IMR-90 (cell line): ENCODE data around the gene CTSL. TPM values are rescaled to one million over a fixed set of nuclear protein-coding genes. Genes with fewer than 3 reads are reported as not detected.

Source experiments
- ATAC-seq: fragments of 200-7000 bp; cut with Tn5 transposase; 2 replicates; pipeline ENCODE4 v1.9.1; 2020; ENCODE audit warnings: low read depth, mild to moderate bottlenecking, moderate library complexity
- BruUV-seq: library from RNA; stranded (reverse); fragments of 400-500 nt; replicated peaks from 2 replicates; lab custom pipeline; 2021; lab: Mats Ljungman, UMichigan
- CTCF ChIA-PET: fragments of 300-600 bp; formaldehyde crosslinking; extraction: SDS; loops from one replicate; lab custom pipeline; 2021; ENCODE audit warnings: antibody characterized with exemption; lab: Yijun Ruan, JAX
- POLR2A ChIA-PET: fragments of 300-600 bp; sonication (Branson Sonifier 250); formaldehyde crosslinking; loops from one replicate; lab custom pipeline; 2022; ENCODE audit warnings: antibody characterized with exemption; ENCODE audit not compliant: unreplicated experiment; lab: Charles Lee
- DNase-seq: peaks from one replicate; pipeline ENCODE4 v3.0.0; 2013
- H2AFZ ChIP-seq: replicated peaks from 2 replicates; pipeline ENCODE3; 2013; ENCODE audit warnings: low read length, mild to moderate bottlenecking; ENCODE audit not compliant: poor library complexity
- H2AK5ac ChIP-seq: 2 replicates; pipeline ENCODE4 v1.6.1; 2013; ENCODE audit warnings: low read depth, low read length, inconsistent platforms
- H2AK9ac ChIP-seq: replicated peaks from 2 replicates; pipeline ENCODE3; 2013; ENCODE audit warnings: mild to moderate bottlenecking, low read depth, low read length, moderate library complexity; ENCODE audit not compliant: poor library complexity
- H2BK120ac ChIP-seq: 2 replicates; pipeline ENCODE4 v1.6.1; 2013; ENCODE audit warnings: low read depth, low read length, inconsistent platforms
- H2BK15ac ChIP-seq: 3 replicates; pipeline ENCODE4 v1.6.1; 2013; ENCODE audit warnings: low read depth, low read length, inconsistent platforms
- H2BK20ac ChIP-seq: 2 replicates; pipeline ENCODE4 v1.6.1; 2013; ENCODE audit warnings: low read depth, mild to moderate bottlenecking, inconsistent platforms, low read length, moderate library complexity
- H2BK5ac ChIP-seq: 2 replicates; pipeline ENCODE4 v1.6.1; 2013; ENCODE audit warnings: mild to moderate bottlenecking, low read depth, low read length, inconsistent platforms; ENCODE audit not compliant: poor library complexity, severe bottlenecking
- H3K14ac ChIP-seq: replicated peaks from 2 replicates; pipeline ENCODE4 v1.6.1; 2013; ENCODE audit warnings: low read depth, low read length, inconsistent platforms
- H3K18ac ChIP-seq: 2 replicates; pipeline ENCODE4 v1.6.1; 2013; ENCODE audit warnings: low read depth, low read length, control low read depth
- H3K23ac ChIP-seq: 2 replicates; pipeline ENCODE4 v1.6.1; 2013; ENCODE audit warnings: low read depth, low read length, inconsistent platforms
- H3K27ac ChIP-seq: 2 replicates; pipeline ENCODE4 v1.5.1; 2013; ENCODE audit warnings: mild to moderate bottlenecking, control low read depth, low read length; ENCODE audit not compliant: insufficient read depth
- H3K27me3 ChIP-seq: 2 replicates; pipeline ENCODE4 v1.6.1; 2013; ENCODE audit warnings: low read length; ENCODE audit not compliant: control insufficient read depth, insufficient read depth
- H3K36me3 ChIP-seq: 2 replicates; pipeline ENCODE4 v1.6.1; 2013; ENCODE audit warnings: low read length, mixed read lengths; ENCODE audit not compliant: control insufficient read depth, insufficient read depth
- H3K4ac ChIP-seq: 2 replicates; pipeline ENCODE4 v1.6.1; 2013; ENCODE audit warnings: low read depth, low read length, inconsistent platforms
- H3K4me1 ChIP-seq: 2 replicates; pipeline ENCODE4 v1.6.1; 2013; ENCODE audit warnings: low read length, mixed read lengths; ENCODE audit not compliant: control insufficient read depth, insufficient read depth
- H3K4me2 ChIP-seq: 2 replicates; pipeline ENCODE4 v1.6.1; 2013; ENCODE audit warnings: low read depth, mild to moderate bottlenecking, control low read depth, low read length, moderate library complexity
- H3K4me3 ChIP-seq: 2 replicates; pipeline ENCODE4 v1.5.1; 2013; ENCODE audit warnings: low read depth, mild to moderate bottlenecking, control low read depth, low read length, moderate library complexity; ENCODE audit not compliant: insufficient read depth
- H3K56ac ChIP-seq: 2 replicates; pipeline ENCODE4 v1.6.1; 2013; ENCODE audit warnings: low read length, inconsistent platforms; ENCODE audit not compliant: insufficient read depth; ENCODE audit errors: extremely low read depth
- H3K79me1 ChIP-seq, 2 experiments: 2 replicates each; pipeline ENCODE4 v1.6.1; 2013; ENCODE audit warnings: low read length in 2 of 2, inconsistent platforms in 1 of 2, low read depth in 1 of 2
- H3K9ac ChIP-seq: 2 replicates; pipeline ENCODE4 v1.6.1; 2013; ENCODE audit warnings: low read depth, low read length, control low read depth
- H3K9me1 ChIP-seq: 2 replicates; pipeline ENCODE4 v1.6.1; 2013; ENCODE audit warnings: low read length, inconsistent platforms; ENCODE audit not compliant: insufficient read depth
- H3K9me3 ChIP-seq: 2 replicates; pipeline ENCODE4 v1.6.1; 2013; ENCODE audit warnings: low read length; ENCODE audit not compliant: control insufficient read depth, insufficient read depth
- H4K20me1 ChIP-seq: 2 replicates; pipeline ENCODE4 v1.6.1; 2013; ENCODE audit warnings: low read length, inconsistent platforms; ENCODE audit not compliant: insufficient read depth
- H4K5ac ChIP-seq: 2 replicates; pipeline ENCODE4 v1.6.1; 2013; ENCODE audit warnings: mild to moderate bottlenecking, low read depth, low read length, control low read depth
- H4K8ac ChIP-seq, 2 experiments: 2 replicates each; pipeline ENCODE4 v1.6.1; 2013; ENCODE audit warnings: low read depth in 2 of 2, low read length in 2 of 2, control low read depth in 1 of 2, inconsistent platforms in 1 of 2
- H4K91ac ChIP-seq: 2 replicates; pipeline ENCODE4 v1.6.1; 2013; ENCODE audit warnings: low read depth, low read length, inconsistent platforms; ENCODE audit not compliant: insufficient read depth
- BHLHE40 ChIP-seq: fragments of 150-350 bp; IDR thresholded peaks from 2 replicates; pipeline ENCODE4 v1.6.1; 2016; ENCODE audit warnings: mild to moderate bottlenecking, low read depth, low read length
- CEBPB ChIP-seq: IDR thresholded peaks from 2 replicates; pipeline ENCODE4 v1.6.1; 2012; ENCODE audit warnings: low read depth, low read length, improper control_type of control experiment
- CTCF ChIP-seq: conservative IDR thresholded peaks from 2 replicates; pipeline ENCODE4 v1.5.1; 2012; ENCODE audit warnings: mild to moderate bottlenecking, low read depth, low read length, improper control_type of control experiment
- FOS ChIP-seq: fragments of 150-350 bp; IDR thresholded peaks from 2 replicates; pipeline ENCODE4 v1.6.1; 2016; ENCODE audit warnings: low read depth, low read length
- MXI1 ChIP-seq: IDR thresholded peaks from 2 replicates; pipeline ENCODE4 v1.6.1; 2012; ENCODE audit warnings: low read depth, mild to moderate bottlenecking, low read length, moderate library complexity, borderline replicate concordance
- RCOR1 ChIP-seq: IDR thresholded peaks from 2 replicates; pipeline ENCODE4 v1.6.1; 2012; ENCODE audit warnings: mild to moderate bottlenecking, low read length, improper control_type of control experiment; ENCODE audit not compliant: insufficient replicate concordance
- RFX5 ChIP-seq: IDR thresholded peaks from 2 replicates; pipeline ENCODE4 v1.8.0; 2012; ENCODE audit warnings: low read depth, mild to moderate bottlenecking, low read length, moderate library complexity
- WGBS, 2 experiments: methylation state at CpG; one replicate each; pipeline versions ENCODE4 v1.1.5 to v1.1.7; 2013; ENCODE audit warnings: missing lambda C conversion rate in 2 of 2; ENCODE audit not compliant: insufficient read length in 1 of 2; ENCODE audit errors: extremely low coverage in 2 of 2; 5-methylcytosine and 5-hydroxymethylcytosine counted together
- dilution Hi-C: fragments of 300-500 bp; cut with HindIII; formaldehyde crosslinking; loops from one replicate; pipeline ENCODE4 v1.14.3; 2018; ENCODE audit warnings: low sequenced_read_pairs; ENCODE audit not compliant: unreplicated experiment
- in situ Hi-C: fragments of 300-500 bp; cut with MboI; formaldehyde crosslinking; loops from 3 replicates; pipeline ENCODE4 v1.14.3; 2019; ENCODE audit warnings: low sequenced_read_pairs, inconsistent platforms, mixed read lengths
- intact Hi-C: fragments of 100-400 bp; cut with micrococcal nuclease; formaldehyde crosslinking; loops from 2 replicates; pipeline ENCODE4 v1.10.0; 2022
- polyA plus RNA-seq, 3 experiments: library from polyadenylated mRNA; depleted of rRNA; stranded (reverse); fragments of >200 nt; gene quantifications; 2 replicates each; pipeline ENCODE4 v1.2.3, GENCODE V29; 2012; ENCODE audit warnings: low replicate concordance in 1 of 3
- total RNA-seq: library from RNA; depleted of rRNA; stranded (reverse); fragments of >200 nt; gene quantifications from 2 replicates; pipeline ENCODE4 v1.2.3, GENCODE V29; 2012

CTSL gene
- total and polyA plus RNA-seq, 2 of the 4 experiments (the other 2 are of a cell fraction), result 57.0 to 112 TPM

- no CpG with 5 or more reads among the region's 1 CpG for WGBS, 2 experiments
- H4K91ac ChIP-seq, result no peak overlapping the region
- H3K9ac ChIP-seq, result no peak overlapping the region
- no peak overlapping the region for H3K56ac ChIP-seq
- no peak overlapping the region for H2AK5ac ChIP-seq
- no peak overlapping the region for H3K14ac ChIP-seq
- H2AK9ac ChIP-seq, result no peak overlapping the region
- H2BK120ac ChIP-seq, result no peak overlapping the region
- dilution Hi-C loops, result no loop called here
- H3K4me1 ChIP-seq, result no peaks in the 10 kb centered on the region
- no peaks in the 10 kb centered on the region for H4K20me1 ChIP-seq
- no TSS peak for BruUV-seq
- H4K5ac ChIP-seq, result no peak overlapping the region
- H2AFZ ChIP-seq, result no peak overlapping the region
- H3K36me3 ChIP-seq, result no peaks in the 10 kb centered on the region
- TF ChIP-seq RFX5 (no peak), MXI1 (no peak), FOS (no peak), CTCF (no peak), CEBPB (no peak), BHLHE40 (no peak), RCOR1 (no peak)
- DNase-seq (no peak), ATAC-seq (no peak)
- no peak overlapping the region for H3K4me2 ChIP-seq
- H2BK15ac ChIP-seq, result no peak overlapping the region
- H2BK5ac ChIP-seq, result no peak overlapping the region
- CTCF ChIA-PET, result no interaction called here
- no peak overlapping the region for H4K8ac ChIP-seq
- no peak overlapping the region for H2BK20ac ChIP-seq
- H3K27ac ChIP-seq, result no peak overlapping the region
- no peak overlapping the region for H3K4ac ChIP-seq
- no peaks in the 10 kb centered on the region for H3K9me3 ChIP-seq
- no peaks in the 10 kb centered on the region for H3K79me1 ChIP-seq
- no peak overlapping the region for H3K18ac ChIP-seq
- intact Hi-C loops, result no loop called here
- H3K9me1 ChIP-seq, result no peaks in the 10 kb centered on the region
- in situ Hi-C loops, result no loop called here
- H3K4me3 ChIP-seq, result no peak overlapping the region
- H3K27me3 ChIP-seq, result peaks cover 15% of the 10 kb centered on the region
- no peak overlapping the region for H3K23ac ChIP-seq
- POLR2A ChIA-PET, result no interaction called here
Observed at GRCh38 chr9:87766697-87767096, 40.8 kb downstream of the CTSL start.
